Measurements from ENCODE around the gene ACRBP.
"Not testable (repeated sequence)": the region's sequence is repeated elsewhere in the genome, so short reads cannot be mapped to it uniquely, and the experiment has no call there.

Gene ACRBP

DNA sequence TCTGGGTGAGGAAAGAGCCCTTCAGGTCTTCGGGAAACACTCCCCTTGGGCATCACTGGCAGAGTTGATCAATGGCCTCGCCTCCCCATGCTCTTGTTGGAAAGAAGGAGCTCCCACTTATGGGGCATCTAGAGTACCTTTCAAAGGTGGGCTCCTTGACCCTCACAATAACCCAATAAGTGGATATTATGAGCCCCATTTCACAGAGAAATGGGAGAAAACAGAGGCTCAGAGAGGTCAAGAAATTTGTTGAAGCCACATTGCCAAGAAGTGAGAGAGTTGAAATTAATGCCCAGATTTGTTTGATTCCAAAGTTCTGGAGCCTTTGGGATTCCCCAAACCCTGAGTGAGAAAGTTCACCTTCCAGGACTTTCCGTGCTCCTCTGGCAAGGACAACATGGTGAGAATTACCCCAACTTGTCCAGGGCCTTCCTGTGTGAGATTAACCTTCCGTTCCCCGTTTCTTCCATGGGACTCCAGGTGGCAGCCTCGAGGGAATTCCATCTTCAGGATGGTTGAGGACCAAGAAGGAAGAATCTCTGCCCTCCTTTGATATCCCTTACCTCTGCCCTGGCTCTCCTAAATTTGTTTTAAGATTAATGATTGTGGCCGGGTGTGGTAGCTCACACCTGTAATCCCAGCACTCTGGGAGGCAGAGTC is 32.6 kb downstream of the ACRBP start:
- no peak for FAIRE-seq

DNA sequence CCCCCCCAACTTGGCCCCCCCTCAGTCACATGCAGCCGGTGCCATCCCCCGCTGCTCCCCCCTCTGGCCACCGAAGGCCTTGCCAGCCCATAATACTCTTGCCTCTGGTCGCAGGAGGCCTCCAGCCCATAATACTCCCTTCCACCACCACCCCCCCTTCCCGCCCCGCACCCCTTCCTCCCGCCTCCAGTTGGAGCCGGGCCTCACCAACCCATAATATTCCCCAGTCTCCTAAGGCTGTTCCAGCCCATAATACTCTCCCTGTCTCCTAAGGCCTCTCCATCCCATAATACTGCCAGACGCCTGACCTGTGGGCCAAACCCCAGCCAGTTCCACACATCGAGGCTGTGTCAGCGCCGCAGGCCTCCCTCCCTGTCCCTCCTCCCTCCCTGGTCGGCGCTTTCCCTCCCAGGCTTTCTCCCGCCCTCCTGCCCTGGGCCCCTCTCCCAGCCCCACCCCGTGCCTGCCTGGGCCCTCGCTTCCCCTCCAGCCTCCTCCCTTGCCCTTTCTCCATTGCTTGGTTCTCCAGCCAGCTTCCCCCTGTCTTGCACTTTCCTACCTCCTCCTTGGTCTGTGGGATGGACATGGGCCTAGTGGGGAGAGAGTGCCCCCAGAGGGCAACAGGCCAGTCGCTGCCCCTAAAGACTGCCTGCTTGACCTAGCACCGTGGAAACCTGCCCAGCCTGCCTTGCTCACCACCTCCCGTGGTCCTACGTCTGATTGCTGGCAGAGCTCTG is 33.3 kb downstream of the ACRBP start:
- FAIRE-seq = no peak

DNA sequence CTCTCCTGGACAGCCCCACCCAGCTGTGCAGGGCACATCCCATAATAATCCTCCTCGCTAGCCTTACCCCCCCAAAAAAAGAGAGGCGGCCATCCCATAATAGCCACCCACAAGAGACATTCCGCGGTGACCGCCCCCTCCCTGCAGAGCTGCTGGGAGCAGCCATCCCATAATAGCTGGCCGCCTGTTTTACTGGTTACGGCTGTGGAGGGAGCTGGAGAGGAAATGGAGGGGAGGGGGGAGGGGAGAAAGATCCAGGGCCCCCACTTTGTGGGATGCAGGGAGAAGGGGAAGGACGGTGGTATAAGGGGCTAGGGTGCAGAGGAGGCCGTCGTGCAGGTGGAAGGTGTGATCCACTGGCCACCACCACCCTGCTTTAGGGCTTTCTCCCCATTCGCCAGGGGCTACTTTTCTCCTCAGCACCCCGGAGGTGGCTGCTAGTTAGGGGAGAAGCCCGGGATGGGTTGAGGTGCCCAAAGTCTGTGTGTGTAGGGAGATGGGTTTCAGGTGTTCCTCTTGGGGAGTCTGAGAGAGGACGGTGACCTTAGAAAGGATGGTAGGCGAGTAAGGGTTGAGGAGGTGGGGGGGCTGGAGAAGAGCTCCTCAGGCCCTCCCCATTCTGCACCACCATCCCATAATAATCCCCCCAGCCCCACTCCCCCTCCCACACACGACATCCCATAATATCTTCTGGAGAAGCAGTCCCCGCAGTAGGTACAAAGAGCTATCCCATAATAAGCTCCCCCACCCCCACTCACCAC is 34.0 kb downstream of the ACRBP start:
- no peak for FAIRE-seq

DNA sequence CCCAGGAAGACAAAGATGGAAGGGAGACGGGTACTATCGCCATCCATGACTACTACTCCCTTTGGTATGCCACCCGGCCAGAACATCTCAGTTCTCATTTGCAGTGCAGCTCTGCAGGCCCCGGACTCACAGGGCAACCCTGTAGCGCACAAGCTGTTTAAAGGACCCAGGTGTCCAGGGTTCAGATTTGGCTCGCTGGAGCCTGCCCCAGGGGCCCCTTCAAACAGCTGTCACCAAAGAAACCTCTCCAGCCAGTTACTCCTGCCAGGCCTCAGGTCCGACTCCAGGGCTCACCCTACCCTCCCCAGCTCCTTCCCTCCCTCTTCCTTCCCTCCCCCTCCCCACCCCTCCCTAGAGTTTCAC is 34.6 kb downstream of the ACRBP start:
- no peak for FAIRE-seq

DNA sequence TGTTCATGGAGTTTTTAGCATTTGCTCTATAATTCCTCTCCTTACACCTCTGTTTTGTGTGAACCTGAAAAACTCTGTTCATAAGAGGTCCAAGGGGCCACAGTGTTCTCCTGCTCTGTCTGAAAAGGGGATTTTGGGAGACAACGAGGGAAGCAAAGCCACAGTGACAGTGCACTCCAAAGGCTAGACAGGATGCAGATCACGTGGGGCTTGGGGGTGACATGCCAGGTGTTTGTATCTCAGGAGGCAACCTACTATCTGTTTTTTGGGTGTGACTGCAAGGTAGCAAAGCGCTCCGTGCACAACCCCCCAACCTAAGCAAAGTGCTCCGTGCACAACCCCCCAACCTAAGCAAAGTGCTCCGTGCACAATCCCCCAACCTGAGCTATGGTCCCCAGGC is 35.0 kb downstream of the ACRBP start:
- no peak for FAIRE-seq

DNA sequence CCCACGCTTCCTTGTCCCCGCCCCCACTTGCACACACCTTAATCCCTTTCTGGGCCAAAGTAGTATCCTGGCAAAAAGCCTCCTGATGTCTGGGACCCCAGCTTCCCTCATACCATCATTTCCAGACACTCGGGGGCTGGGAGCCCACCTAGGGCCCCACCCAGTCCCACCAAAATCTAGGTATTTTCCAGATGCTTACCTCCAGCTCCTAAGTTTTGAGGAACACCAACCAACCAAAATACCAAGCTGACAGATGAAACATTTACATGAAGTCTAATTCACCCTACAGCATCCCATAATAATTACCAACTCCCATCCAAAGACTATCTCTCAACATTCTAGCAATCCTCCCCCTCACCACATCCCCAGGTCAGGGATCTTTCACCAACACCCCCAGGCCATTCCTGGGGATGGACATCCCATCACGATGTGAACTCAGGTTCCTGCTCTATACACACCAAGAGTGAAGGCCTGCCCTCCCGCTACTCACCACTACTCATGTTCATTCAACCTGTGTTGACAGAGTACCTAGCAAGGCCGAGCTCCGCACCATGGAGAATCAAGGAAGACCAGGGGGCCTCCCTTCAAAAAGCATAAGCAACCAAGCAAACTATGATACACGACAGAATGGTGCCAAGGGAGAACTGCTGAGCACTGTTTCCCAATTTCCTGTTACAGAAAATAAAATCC is 38.5 kb downstream of the ACRBP start:
- FAIRE-seq = no peak

DNA sequence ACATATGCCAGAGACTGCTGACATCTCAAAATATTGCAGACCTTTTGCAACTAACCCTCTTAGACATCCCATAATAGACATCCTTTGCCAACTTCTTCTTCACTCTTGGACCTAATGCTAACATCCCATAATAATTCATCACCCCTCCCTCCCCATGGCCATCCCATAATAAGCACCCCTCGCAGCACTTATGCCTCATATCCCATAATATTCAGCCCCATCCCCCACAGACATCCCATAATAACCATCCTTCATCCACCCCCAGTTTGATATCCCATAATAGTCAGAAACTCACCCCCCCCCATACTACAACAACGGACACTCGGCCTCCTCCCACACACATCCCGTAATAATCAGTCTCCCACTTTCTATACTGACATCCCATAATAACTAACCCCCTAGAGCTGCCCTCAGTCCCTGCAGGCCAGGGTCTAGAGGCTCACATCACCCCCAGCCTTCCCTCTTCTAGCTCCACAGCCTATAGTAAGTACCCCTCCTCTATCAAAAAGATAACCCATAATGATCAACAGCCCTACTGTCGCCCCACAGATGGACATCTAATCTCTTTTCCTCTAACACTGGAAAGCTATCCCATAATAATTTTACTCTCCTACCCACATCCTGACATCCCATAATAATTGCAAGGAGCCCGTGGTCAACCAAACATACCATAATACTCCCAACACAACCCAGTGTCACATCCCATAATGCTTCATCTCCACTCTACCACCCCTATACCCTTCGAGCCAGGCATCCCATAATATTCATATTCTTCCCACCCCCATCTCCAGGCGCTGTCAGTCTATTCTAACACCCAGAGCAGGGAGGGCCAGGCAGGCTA is 39.3 kb downstream of the ACRBP start:
- no peak for FAIRE-seq

DNA sequence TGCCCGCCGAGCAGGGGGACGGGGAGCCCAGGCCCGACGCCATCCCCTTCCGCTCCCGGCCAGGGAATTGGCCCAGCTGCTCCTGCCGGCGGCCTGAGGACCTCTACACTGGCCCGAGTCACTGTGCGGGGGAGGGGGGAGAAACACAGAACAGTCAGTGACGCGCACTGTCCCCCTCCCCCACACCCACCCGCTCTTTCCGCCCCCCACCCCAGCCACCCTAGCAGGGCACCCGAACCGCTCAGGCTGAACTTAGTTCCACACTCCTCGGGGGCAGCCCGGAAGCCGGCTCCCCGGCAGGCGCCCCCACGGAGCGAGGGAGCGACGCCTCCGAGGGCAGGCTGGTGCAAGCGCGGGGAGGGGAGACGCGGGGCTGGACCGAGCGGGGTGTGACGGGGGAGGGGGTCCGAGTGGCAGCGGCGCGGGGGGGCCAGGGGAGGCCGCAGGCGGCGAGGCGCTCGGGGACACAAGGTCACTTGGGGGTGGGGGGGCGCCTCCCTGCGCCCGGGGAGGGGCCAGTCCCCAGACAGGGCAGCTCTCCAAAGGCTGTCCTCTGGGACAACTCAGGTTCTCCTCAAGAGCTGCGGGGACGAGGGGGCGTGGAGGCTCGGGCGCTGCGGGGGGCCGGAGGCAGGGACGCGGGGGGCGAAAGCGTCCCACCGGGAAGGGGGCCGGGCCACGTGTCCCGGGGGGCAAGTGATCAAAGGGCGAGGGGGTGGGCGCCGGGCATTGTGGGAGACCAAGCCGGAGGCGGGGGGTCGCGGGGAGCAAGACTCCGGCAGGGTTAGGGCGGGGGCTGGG is 40.7 kb downstream of the ACRBP start:
- no peak for FAIRE-seq

DNA sequence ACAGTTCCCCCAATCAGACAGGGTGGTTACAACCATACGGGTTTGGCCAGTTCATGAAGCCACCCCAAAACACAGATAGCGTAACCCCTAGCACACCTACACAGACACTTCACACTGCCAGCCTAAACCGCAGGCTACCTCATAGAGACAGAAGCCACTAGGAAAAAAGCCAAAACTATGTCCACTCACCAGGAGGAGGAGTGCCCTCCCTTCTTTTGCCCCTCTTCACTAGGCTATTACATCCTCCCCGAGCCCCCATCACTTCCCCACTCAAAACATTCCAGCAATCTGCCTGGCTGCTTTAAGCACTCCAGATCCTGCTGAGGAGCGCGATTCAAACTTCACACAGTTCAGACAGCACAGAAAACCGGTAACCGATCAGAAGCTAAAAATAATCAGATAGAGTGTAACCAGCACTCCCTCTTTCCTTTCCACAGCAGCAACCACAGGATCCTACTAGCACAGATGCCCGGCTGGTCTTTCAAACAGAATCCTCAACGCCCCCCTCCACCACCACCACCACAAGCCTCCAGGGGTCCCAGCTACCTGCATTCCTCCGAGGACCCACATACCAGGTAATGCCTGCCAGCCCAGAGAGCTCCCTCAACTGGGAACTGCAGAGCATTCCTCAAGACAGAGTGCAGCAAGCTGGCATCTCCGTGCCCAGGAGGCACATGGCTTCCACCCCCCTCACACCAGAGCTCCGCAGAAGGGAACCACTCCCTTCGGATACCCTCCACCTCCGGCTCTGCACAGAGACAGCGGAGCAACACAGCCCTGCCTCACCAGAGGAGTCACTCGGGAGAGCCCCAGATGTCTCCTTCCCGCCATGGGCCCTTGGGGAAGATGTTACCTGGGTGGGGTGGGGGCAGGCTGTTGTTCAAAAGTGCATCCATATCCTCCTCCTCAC is 41.6 kb downstream of the ACRBP start:
- no peak for FAIRE-seq

DNA sequence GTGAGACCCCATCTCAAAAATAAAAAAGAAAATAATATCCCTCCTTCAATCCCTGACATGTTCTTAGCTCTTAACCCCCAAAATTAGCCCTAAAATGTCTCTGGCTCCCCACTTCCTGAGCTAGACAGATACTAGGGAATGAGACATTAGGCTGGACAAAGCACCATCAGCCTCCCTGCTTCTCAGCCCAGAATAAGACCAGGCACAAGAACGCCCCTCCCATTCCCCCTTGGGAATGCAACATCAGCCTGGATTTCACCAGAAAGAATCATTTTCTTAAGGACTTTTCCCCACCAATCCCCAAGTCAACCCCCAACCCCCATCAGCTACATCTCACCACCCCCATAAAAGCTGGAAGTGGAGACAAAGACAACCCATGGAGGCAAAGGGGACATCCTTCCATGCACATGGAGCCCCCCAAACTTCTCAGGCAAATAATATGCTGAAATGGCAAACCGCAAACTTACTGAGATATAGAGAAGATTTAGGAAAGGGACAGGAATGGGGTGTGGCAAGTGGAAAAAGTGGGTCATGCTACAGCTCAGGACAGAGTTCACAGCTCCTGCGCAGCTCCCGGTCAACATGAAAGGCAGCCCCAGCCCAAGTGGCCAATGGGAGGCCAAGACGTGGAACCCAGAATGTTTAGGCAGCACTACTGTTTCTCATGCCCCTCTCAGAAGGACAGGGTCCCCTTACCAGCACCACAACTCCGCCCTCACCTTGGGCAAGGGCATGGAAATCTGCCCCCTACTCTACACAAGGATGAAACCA is 42.8 kb downstream of the ACRBP start:
- FAIRE-seq = no peak

DNA sequence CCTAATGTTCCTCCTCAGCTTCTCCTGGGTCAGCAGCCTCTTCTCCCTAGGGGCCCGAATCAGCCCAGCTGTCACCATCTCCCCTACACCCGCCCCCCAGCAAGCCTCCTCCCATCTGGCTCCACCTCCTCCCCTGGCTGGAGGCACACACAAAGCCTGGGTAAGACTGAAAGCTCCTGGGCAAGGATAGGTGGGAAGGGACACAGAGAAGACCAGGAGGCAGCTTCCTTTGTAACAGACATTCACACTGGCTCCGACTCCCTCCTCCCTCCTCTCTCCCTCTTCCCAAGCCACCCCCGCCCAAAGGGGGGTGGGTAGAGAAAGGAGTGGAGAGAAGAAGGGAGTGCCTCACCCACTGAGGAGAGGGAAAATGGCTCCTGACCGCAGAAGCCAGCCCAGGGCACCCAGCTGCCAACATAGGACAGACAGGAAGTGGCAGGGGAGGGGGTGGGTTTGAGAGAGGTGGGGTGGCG is 44.1 kb downstream of the ACRBP start:
- FAIRE-seq = no peak

DNA sequence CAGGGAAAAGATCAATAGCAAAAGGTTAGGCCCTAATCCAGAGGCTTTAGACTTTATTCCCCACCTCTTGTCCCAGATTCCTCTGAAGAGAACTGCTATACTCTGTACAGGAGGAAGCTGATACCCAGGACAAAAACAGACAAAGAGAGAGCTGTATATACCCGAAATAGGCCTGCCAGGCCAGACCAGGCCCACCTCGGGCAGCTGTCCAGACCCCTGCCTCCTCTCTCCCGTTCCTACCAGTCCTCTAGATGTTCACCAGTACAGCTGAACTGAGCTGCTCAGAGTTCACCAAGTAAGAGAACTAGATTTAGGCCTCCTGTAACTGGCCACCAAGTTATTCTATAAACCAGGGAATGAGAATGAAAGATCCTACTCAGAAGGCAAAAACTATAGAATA is 44.7 kb downstream of the ACRBP start:
- no peak for FAIRE-seq

DNA sequence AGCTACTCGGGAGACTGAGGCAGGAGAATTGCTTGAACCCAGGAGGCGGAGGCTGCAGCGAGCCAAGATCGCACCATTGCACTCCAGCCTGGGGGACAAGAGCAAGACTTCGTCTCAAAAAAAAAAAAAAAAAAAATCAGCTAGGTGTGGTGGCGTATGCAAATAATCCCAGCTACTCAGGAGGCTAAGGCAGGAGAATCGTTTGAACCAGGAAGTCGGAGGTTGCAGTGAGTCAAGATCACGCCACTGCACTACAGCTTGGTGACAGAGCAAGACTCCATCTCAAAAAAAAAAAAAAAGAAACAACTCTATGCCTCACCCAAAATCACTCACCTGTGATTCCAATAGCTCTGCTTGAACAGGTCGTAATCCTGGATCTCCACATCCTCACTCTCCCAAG is 51.6 kb downstream of the ACRBP start:
- FAIRE-seq = not testable (repeated sequence)

DNA sequence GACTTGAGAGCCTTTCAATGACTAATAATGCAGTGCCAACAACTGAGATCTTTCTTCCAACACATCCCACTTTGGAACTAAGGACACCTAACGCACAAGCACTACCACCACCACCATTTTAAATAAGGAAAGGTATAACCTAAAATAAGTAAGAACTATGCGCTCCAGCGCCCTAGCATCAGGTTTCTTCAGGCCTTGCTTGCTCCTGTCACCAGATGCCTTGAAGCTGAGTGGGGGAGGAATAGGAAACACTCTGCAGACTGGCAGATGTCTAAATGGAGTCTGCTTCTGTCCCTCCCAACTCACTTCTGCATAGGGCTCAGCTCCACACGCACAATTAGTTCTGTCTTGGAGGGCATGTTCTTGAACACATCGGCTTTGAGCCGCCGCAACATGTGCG is 55.1 kb downstream of the ACRBP start:
- FAIRE-seq = no peak
